ENCODE measurements around the gene ID4. TPM values are rescaled to one million over a fixed set of nuclear protein-coding genes. Genes with fewer than 3 reads are reported as not detected.

ID4 gene
- total RNA-seq, 2 experiments from 2014 or later, result not detected

GRCh38 chr6:19891451-19891850, 54.3 kb downstream of the ID4 start:
- ATAC-seq (no peak), DNase-seq (no peak)
- Mint-ChIP-seq H3K27ac (no peak overlapping the region), H3K27me3 (no peaks in the 10 kb centered on the region), H3K9me3 (ENCODE audit: low read depth) (peaks cover 2% of the 10 kb centered on the region), H3K36me3 (no peaks in the 10 kb centered on the region), H3K4me3 (no peak overlapping the region), H3K4me1 (no peaks in the 10 kb centered on the region)
- CTCF ChIA-PET, result no interaction called here

Data from activated CD8-positive, alpha-beta memory T cell treated with anti-CD3 and anti-CD28 coated beads, Interleukin-2, amount 10 ng/mL, durations not matched to agents 7 days and 5 days (primary cell).